ENCODE data around the gene RAP1B. TPM values are rescaled to one million over a fixed set of nuclear protein-coding genes. Genes with fewer than 3 reads are reported as not detected.

RAP1B gene
- polyA plus RNA-seq, 1 donor (not counting 4 experiments of a cell fraction or from before 2014, with no cell fraction given) = 274 TPM

- no peak for DNase-seq (ENCODE audit: low read depth, low spot score)
- no peaks in the 10 kb centered on the region for H3K9me1 ChIP-seq (ENCODE audit: control insufficient read depth, extremely low read depth, insufficient read depth, low read length)
- dilution Hi-C loops (cut with MboI; ENCODE audit: extremely low pct_ligation_motif_present, low sequenced_read_pairs) = no loop called here
- H3K9ac ChIP-seq (ENCODE audit: control insufficient read depth, extremely low read depth, insufficient read depth, low read length) = no peak overlapping the region
- H3K27me3 ChIP-seq (ENCODE audit: control insufficient read depth, extremely low read depth, insufficient read depth, low read length) = no peaks in the 10 kb centered on the region
- no peak overlapping the region for H3K4me3 ChIP-seq (ENCODE audit: control insufficient read depth in 2 of 3, extremely low read depth in 1 of 3, insufficient read depth in 2 of 3, low read depth in 1 of 3, low read length in 3 of 3)
- H4K20me1 ChIP-seq (ENCODE audit: control insufficient read depth, extremely low read depth, insufficient read depth, low read length) = peaks cover 19% of the 10 kb centered on the region
- H3K79me2 ChIP-seq (ENCODE audit: control insufficient read depth, insufficient read depth, low read length) = peaks cover 98% of the 10 kb centered on the region
- no peaks in the 10 kb centered on the region for H3K9me3 ChIP-seq (ENCODE audit: control insufficient read depth, low read depth, low read length)
- no peak overlapping the region for H3K27ac ChIP-seq (ENCODE audit: control insufficient read depth, insufficient read depth, low read length)
- no peak for FAIRE-seq
- peaks cover 2 to 18% of the 10 kb centered on the region in 2 experiments for H3K36me3 ChIP-seq (ENCODE audit: control insufficient read depth in 2 of 2, extremely low read depth in 1 of 2, insufficient read depth in 2 of 2, low read length in 2 of 2)
- peaks cover 15% of the 10 kb centered on the region for H3K4me1 ChIP-seq (ENCODE audit: control insufficient read depth, extremely low read depth, insufficient read depth, low read length)
- no peak for TF ChIP-seq EZH2 (IDR thresholded peaks at IDR 0.05; ENCODE audit: low read length)
- TF ChIP-seq CTCF (optimal IDR thresholded peaks at IDR 0.05 in 1 of 3, IDR thresholded peaks at IDR 0.05 in 1 of 3, conservative IDR thresholded peaks at IDR 0.05 in 1 of 3; ENCODE audit: extremely low read depth in 1 of 3, insufficient read depth in 2 of 3, low read length in 3 of 3) = no peak
- H3K4me2 ChIP-seq (ENCODE audit: control insufficient read depth, extremely low read depth, insufficient read depth, low read depth, low read length) = no peak overlapping the region
- no peak overlapping the region for H2AFZ ChIP-seq (ENCODE audit: control insufficient read depth, low read length)
These were observed 20.5 kb downstream of the RAP1B start for GRCh38 chr12:68631227-68631626.

- TF ChIP-seq CTCF (optimal IDR thresholded peaks at IDR 0.05 in 1 of 3, IDR thresholded peaks at IDR 0.05 in 1 of 3, conservative IDR thresholded peaks at IDR 0.05 in 1 of 3; ENCODE audit: extremely low read depth in 1 of 3, insufficient read depth in 2 of 3, low read length in 3 of 3) (no peak), EZH2 (IDR thresholded peaks at IDR 0.05; ENCODE audit: low read length) (no peak)
- peaks cover 0 to 8% of the 10 kb centered on the region in 2 experiments for H3K36me3 ChIP-seq (ENCODE audit: control insufficient read depth in 2 of 2, extremely low read depth in 1 of 2, insufficient read depth in 2 of 2, low read length in 2 of 2)
- H3K4me3 ChIP-seq (ENCODE audit: control insufficient read depth in 2 of 3, extremely low read depth in 1 of 3, insufficient read depth in 2 of 3, low read depth in 1 of 3, low read length in 3 of 3) = no peak overlapping the region
- peaks cover 21% of the 10 kb centered on the region for H4K20me1 ChIP-seq (ENCODE audit: control insufficient read depth, extremely low read depth, insufficient read depth, low read length)
- no peak for DNase-seq (ENCODE audit: low read depth, low spot score)
- FAIRE-seq = no peak
- H3K9ac ChIP-seq (ENCODE audit: control insufficient read depth, extremely low read depth, insufficient read depth, low read length) = no peak overlapping the region
- peaks cover 98% of the 10 kb centered on the region for H3K79me2 ChIP-seq (ENCODE audit: control insufficient read depth, insufficient read depth, low read length)
- no peak overlapping the region for H3K4me2 ChIP-seq (ENCODE audit: control insufficient read depth, extremely low read depth, insufficient read depth, low read depth, low read length)
- no peaks in the 10 kb centered on the region for H3K9me3 ChIP-seq (ENCODE audit: control insufficient read depth, low read depth, low read length)
- no peaks in the 10 kb centered on the region for H3K27me3 ChIP-seq (ENCODE audit: control insufficient read depth, extremely low read depth, insufficient read depth, low read length)
- dilution Hi-C loops (cut with MboI; ENCODE audit: extremely low pct_ligation_motif_present, low sequenced_read_pairs) = no loop called here
- no peak overlapping the region for H3K27ac ChIP-seq (ENCODE audit: control insufficient read depth, insufficient read depth, low read length)
- peaks cover 18% of the 10 kb centered on the region for H3K4me1 ChIP-seq (ENCODE audit: control insufficient read depth, extremely low read depth, insufficient read depth, low read length)
- no peak overlapping the region for H2AFZ ChIP-seq (ENCODE audit: control insufficient read depth, low read length)
- H3K9me1 ChIP-seq (ENCODE audit: control insufficient read depth, extremely low read depth, insufficient read depth, low read length) = no peaks in the 10 kb centered on the region
These were observed 21.8 kb downstream of the RAP1B start for GRCh38 chr12:68632486-68632885.
